DND-41 (cell line): ENCODE results near the gene SPATA31E1.

Source experiments
- EZH2 ChIP-seq: IDR thresholded peaks from 3 replicates; pipeline ENCODE4 v1.6.1; 2012; ENCODE audit warnings: borderline replicate concordance, low read depth, mild to moderate bottlenecking, moderate library complexity, low read length, inconsistent platforms; ENCODE audit not compliant: severe bottlenecking
- TF ChIP-seq, protein P1 (sequence below): IDR thresholded peaks from 2 replicates; pipeline ENCODE4 v1.5.1; 2012; ENCODE audit warnings: borderline replicate concordance, low read length, moderate library complexity, mild to moderate bottlenecking; ENCODE audit not compliant: poor library complexity, severe bottlenecking; ENCODE audit errors: extremely low read depth

DNA sequence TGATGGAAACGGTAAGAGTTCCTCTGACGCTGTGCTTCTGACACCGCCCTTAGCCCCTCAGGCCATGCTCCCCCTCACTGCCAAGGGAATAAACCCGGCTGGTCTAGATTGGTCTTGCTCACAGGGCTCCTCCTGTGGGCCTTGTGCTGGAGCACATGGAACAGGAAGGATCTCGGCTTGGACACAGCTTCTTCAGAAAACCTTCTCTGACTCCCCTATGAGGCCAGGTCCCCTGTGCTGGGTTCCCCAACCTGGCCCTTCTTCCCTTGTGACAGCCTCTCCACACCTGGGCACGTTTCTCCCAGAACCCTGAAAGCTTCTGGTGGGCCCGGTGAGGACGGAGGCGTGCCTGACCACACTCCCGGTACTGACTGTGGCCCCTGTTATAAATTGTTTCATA, 8.2 kb downstream of the SPATA31E1 start:
- TF ChIP-seq, protein P1, sequence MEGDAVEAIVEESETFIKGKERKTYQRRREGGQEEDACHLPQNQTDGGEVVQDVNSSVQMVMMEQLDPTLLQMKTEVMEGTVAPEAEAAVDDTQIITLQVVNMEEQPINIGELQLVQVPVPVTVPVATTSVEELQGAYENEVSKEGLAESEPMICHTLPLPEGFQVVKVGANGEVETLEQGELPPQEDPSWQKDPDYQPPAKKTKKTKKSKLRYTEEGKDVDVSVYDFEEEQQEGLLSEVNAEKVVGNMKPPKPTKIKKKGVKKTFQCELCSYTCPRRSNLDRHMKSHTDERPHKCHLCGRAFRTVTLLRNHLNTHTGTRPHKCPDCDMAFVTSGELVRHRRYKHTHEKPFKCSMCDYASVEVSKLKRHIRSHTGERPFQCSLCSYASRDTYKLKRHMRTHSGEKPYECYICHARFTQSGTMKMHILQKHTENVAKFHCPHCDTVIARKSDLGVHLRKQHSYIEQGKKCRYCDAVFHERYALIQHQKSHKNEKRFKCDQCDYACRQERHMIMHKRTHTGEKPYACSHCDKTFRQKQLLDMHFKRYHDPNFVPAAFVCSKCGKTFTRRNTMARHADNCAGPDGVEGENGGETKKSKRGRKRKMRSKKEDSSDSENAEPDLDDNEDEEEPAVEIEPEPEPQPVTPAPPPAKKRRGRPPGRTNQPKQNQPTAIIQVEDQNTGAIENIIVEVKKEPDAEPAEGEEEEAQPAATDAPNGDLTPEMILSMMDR = no peak
- no peak for TF ChIP-seq EZH2
